MM.1S (cell line): ENCODE measurements around the gene MCU.

ENCODE experiments used
- DNase-seq: peaks from one replicate; pipeline ENCODE4 v3.0.0-alpha.2; 2015
- H2AFZ ChIP-seq: fragments of 300-600 bp; sonication (generic); 2 replicates; pipeline ENCODE4 v1.6.0; 2016; ENCODE audit warnings: antibody characterized with exemption, low read length
- H3F3A ChIP-seq: fragments of 300-600 bp; sonication (generic); 2 replicates; pipeline ENCODE4 v1.6.1; 2016; ENCODE audit warnings: mild to moderate bottlenecking, antibody characterized with exemption, low read length, moderate library complexity, mixed read lengths; ENCODE audit not compliant: insufficient read depth
- H3K27ac ChIP-seq: fragments of 300-600 bp; sonication (generic); 2 replicates; pipeline ENCODE4 v1.5.1; 2016; ENCODE audit warnings: mild to moderate bottlenecking, low read length
- H3K27me3 ChIP-seq: fragments of 300-600 bp; sonication (generic); replicated peaks from 2 replicates; pipeline ENCODE4 v1.6.0; 2016; ENCODE audit warnings: low read length; ENCODE audit not compliant: insufficient read depth
- H3K36me3 ChIP-seq: fragments of 300-600 bp; sonication (generic); replicated peaks from 2 replicates; pipeline ENCODE4 v1.6.1; 2016; ENCODE audit warnings: mild to moderate bottlenecking, low read length, mixed read lengths; ENCODE audit not compliant: insufficient read depth
- H3K4me1 ChIP-seq: fragments of 300-600 bp; sonication (generic); 2 replicates; pipeline ENCODE4 v1.6.1; 2016; ENCODE audit warnings: low read length, mixed read lengths
- H3K4me2 ChIP-seq: fragments of 300-600 bp; sonication (generic); 2 replicates; pipeline ENCODE4 v1.6.0; 2016; ENCODE audit warnings: low read depth, low read length
- H3K4me3 ChIP-seq: fragments of 300-600 bp; sonication (generic); 2 replicates; pipeline ENCODE4 v1.5.1; 2016; ENCODE audit warnings: low read length, mixed read lengths
- H3K79me2 ChIP-seq: fragments of 300-600 bp; sonication (generic); 2 replicates; pipeline ENCODE4 v1.6.1; 2016; ENCODE audit warnings: mixed run types, low read length, mixed read lengths
- H3K9ac ChIP-seq: fragments of 300-600 bp; sonication (generic); 2 replicates; pipeline ENCODE4 v1.6.1; 2016; ENCODE audit warnings: low read length, mixed read lengths
- H3K9me2 ChIP-seq: fragments of 300-600 bp; sonication (generic); replicated peaks from 2 replicates; pipeline ENCODE4 v1.6.1; 2016; ENCODE audit warnings: mild to moderate bottlenecking, low read length, mixed read lengths; ENCODE audit not compliant: insufficient read depth
- H3K9me3 ChIP-seq: fragments of 300-600 bp; sonication (generic); replicated peaks from 2 replicates; pipeline ENCODE4 v1.6.1; 2016; ENCODE audit warnings: mild to moderate bottlenecking, low read length, mixed read lengths; ENCODE audit not compliant: insufficient read depth
- H4K20me1 ChIP-seq: fragments of 300-600 bp; sonication (generic); 2 replicates; pipeline ENCODE4 v1.6.1; 2016; ENCODE audit warnings: mild to moderate bottlenecking, low read length, moderate library complexity, mixed read lengths; ENCODE audit not compliant: insufficient read depth
- CTCF ChIP-seq: fragments of 300-600 bp; sonication (generic); IDR thresholded peaks from 2 replicates; pipeline ENCODE4 v1.5.1; 2016; ENCODE audit warnings: antibody characterized with exemption, low read length, mixed read lengths
- EZH2 ChIP-seq: fragments of 300-600 bp; sonication (generic); optimal IDR thresholded peaks from 2 replicates; pipeline ENCODE3; 2017; ENCODE audit warnings: low read depth, mild to moderate bottlenecking, antibody characterized with exemption, low read length, mixed read lengths
- EZH2phosphoT487 ChIP-seq: fragments of 300-600 bp; sonication (generic); IDR thresholded peaks from 2 replicates; pipeline ENCODE4 v1.6.1; 2018; ENCODE audit warnings: antibody characterized with exemption, low read length

The MCU gene

GRCh38 chr10:72825163-72825562 is 133.2 kb downstream of the MCU start:
- H3K79me2 ChIP-seq = no peaks in the 10 kb centered on the region
- no peak overlapping the region for H3K4me3 ChIP-seq
- H3F3A ChIP-seq = no peaks in the 10 kb centered on the region
- H3K9me2 ChIP-seq = no peaks in the 10 kb centered on the region
- H4K20me1 ChIP-seq = no peaks in the 10 kb centered on the region
- H2AFZ ChIP-seq = no peak overlapping the region
- no peak overlapping the region for H3K4me2 ChIP-seq
- H3K9me3 ChIP-seq = no peaks in the 10 kb centered on the region
- DNase-seq = no peak
- no peaks in the 10 kb centered on the region for H3K4me1 ChIP-seq
- H3K27me3 ChIP-seq = no peaks in the 10 kb centered on the region
- no peak overlapping the region for H3K27ac ChIP-seq
- TF ChIP-seq EZH2 (no peak), CTCF (no peak), EZH2phosphoT487 (no peak)
- H3K36me3 ChIP-seq = no peaks in the 10 kb centered on the region
- H3K9ac ChIP-seq = no peak overlapping the region

- no peak overlapping the region for H3K4me3 ChIP-seq
- H3K36me3 ChIP-seq = no peaks in the 10 kb centered on the region
- H3K9me2 ChIP-seq = no peaks in the 10 kb centered on the region
- H3K9ac ChIP-seq = no peak overlapping the region
- H3K27me3 ChIP-seq = no peaks in the 10 kb centered on the region
- no peak for DNase-seq
- H3K4me2 ChIP-seq = no peak overlapping the region
- no peak for TF ChIP-seq CTCF
- TF ChIP-seq EZH2phosphoT487 = no peak
- no peak for TF ChIP-seq EZH2
- no peaks in the 10 kb centered on the region for H3K9me3 ChIP-seq
- no peak overlapping the region for H3K27ac ChIP-seq
- H2AFZ ChIP-seq = no peak overlapping the region
- no peaks in the 10 kb centered on the region for H4K20me1 ChIP-seq
- H3K4me1 ChIP-seq = no peaks in the 10 kb centered on the region
- H3F3A ChIP-seq = no peaks in the 10 kb centered on the region
- no peaks in the 10 kb centered on the region for H3K79me2 ChIP-seq
Observed at GRCh38 chr10:72826346-72826745, 134.4 kb downstream of the MCU start.

- no peak for DNase-seq
- no peaks in the 10 kb centered on the region for H3K79me2 ChIP-seq
Observed at GRCh38 chr10:72828294-72828693, 136.4 kb downstream of the MCU start.

More at GRCh38 chr10:72828294-72828693, 136.4 kb downstream of the MCU start:
- no peaks in the 10 kb centered on the region for H3K9me2 ChIP-seq
- no peak overlapping the region for H3K9ac ChIP-seq
- H3K9me3 ChIP-seq = no peaks in the 10 kb centered on the region
- no peak overlapping the region for H3K4me2 ChIP-seq
- no peaks in the 10 kb centered on the region for H3K4me1 ChIP-seq
- no peaks in the 10 kb centered on the region for H3K27me3 ChIP-seq
- H4K20me1 ChIP-seq = no peaks in the 10 kb centered on the region
- H2AFZ ChIP-seq = no peak overlapping the region
- no peak for TF ChIP-seq EZH2phosphoT487
- TF ChIP-seq CTCF = no peak
- TF ChIP-seq EZH2 = no peak
- H3K36me3 ChIP-seq = no peaks in the 10 kb centered on the region
- no peaks in the 10 kb centered on the region for H3F3A ChIP-seq
- H3K4me3 ChIP-seq = no peak overlapping the region
- H3K27ac ChIP-seq = no peak overlapping the region
